ENCODE results near the gene TTC19.
"Not testable (repeated sequence)": the region's sequence is repeated elsewhere in the genome, so short reads cannot be mapped to it uniquely, and the experiment has no call there.

GRCh38 chr17:15979013-15979412, 20.6 kb upstream of the TTC19 start:
- not testable (repeated sequence) for TF ChIP-seq POLR2A, CTCF (IDR thresholded peaks at IDR 0.05)
